Stimulated activated CD4-positive, alpha-beta T cell treated with anti-CD3 and anti-CD28 coated beads, Interleukin-15, amount 100 ng/mL, for 1 hour (primary cell): ENCODE measurements around the gene MRPL49.
"Not testable (repeated sequence)": the region's sequence is repeated elsewhere in the genome, so short reads cannot be mapped to it uniquely, and the experiment has no call there.

ENCODE experiments used
- DNase-seq, 2 donors: peaks; one replicate each; pipeline ENCODE4 v3.0.0-alpha.2; 2020; ENCODE audit warnings: low read depth in 1 of 2, low spot score in 1 of 2

The MRPL49 gene

DNA sequence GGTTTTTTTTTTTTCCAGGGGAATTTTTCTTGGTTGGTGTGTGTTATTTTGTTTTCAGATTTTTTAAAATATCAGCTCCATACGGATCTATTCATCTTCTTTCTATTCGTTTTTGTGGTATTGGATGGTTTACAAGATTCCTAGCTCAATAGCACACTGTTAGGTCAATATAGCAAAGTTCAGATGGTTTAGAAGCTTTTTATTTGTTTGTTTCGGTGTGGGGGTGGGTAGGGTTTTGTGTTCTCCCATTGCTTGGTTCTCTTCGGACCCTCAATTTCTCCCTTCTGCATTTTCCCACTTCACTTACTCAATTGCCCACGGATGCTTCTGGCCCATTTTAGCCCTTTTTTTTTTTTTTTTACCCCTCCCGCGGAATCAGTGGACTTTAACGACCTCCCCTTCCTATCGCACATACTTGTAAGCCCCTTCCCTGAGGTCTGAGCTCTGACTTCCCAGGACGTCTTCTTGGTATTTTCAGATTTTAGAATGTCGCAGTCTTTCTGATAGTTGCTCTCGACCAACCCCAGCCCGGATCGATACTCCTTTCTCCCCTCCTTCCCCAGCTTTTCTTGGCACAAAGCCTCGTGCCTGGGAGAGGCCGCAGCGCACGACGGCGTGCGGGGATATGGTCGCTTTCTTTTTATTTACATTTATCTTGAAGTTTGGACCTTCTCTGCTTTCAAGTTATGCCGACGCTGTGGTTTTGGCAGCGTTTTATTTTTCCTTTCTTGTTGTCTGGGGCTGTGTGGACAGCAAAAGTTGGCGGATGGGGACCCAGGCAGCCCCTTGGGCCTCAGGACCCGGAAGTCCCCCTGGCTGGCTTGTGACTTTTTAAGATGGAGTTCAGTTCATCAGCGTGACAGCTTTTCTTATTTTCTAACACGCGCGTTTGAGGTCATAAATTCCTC, 43.5 kb downstream of the MRPL49 start:
- DNase-seq: no peak

DNA sequence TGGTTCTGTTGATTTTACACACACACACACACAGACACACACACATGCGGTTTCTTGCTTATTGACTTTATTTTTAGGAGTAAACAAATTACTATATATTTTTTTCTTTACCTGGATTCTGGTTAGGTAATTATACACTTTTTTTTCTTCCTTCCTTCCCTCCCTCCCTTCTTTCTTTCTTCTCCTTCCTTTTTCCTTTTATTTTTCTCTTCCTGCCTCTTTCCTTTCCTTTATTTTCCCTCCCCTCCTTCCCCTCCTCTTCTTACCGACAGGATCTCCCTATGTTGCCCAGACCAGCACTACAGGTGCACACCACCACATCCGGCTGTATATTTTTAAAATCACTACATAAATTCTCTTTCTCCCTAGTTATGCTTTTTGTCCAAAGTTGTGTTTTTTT, 44.8 kb downstream of the MRPL49 start:
- no peak for DNase-seq

DNA sequence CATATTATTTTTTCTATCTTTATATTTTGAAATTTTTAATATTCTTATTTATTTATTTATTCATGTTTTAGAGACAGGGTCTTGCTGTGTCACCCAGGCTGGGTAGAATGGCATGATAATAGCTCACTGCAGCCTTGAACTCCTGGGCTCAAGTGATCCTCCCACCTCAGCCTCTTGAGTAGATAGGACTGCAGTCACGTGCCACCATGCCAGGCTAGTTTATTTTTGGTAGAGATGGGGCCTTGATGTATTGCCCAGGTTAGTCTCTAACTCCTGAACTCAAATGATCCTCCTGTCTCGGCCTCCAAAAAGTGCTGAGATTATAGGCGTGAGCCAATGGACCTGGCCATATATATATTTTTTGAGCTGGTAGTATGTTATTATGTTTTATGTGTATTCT, 45.5 kb downstream of the MRPL49 start:
- no peak for DNase-seq

DNA sequence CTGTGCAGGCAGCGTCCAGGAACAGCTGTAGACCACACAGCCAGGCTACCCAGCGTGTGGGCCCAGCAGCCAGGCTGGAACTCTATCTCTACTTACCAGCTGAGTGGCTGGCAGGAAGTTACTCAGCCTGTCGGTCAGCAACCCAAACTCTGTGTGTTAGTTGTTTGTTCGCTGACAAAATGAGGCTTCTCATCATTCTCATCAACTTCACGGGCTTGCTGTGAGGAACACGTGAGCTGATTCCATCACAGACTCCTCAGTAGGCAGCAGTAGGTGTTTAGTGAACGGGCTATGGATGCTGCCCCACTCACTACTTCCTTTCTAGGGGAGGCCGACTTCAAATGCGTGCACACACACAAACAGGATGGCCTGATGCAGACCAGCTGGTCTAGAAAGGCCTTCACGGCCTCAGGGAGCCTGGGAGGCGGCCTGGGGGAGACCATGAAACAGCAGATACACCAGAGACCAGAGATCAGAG, 47.1 kb downstream of the MRPL49 start:
- no peak for DNase-seq

DNA sequence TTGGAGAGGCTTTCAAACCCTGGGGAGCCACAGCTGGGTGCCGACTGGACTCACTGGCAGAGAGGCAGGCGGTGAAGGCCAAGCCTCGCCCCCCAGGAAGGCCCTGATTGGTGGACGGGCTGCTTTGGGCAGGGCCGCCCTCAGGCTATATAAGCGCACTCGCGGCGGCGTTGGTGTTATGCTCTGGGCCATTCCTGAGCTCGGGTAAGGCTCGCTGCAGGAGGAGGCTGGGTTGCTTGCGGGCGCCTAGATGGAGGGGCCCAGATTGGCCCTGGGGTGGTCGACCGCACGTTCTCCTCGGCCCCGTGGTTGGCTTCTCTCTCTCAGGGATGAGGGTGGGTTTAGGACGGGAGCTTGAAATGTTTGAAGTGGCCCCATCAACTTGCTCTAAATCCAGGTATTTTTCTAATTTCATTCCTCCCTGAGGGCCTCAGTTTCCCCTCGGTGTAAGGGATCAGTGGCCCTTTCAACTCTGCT, 48.0 kb downstream of the MRPL49 start, which contains the start of gene SPDYC:
Gene SPDYC, plus strand, starts transcription at position 176 of the 477 bp plus-strand sequence. CDS start 1,125 bp downstream, outside the sequence.
- no peak for DNase-seq

DNA sequence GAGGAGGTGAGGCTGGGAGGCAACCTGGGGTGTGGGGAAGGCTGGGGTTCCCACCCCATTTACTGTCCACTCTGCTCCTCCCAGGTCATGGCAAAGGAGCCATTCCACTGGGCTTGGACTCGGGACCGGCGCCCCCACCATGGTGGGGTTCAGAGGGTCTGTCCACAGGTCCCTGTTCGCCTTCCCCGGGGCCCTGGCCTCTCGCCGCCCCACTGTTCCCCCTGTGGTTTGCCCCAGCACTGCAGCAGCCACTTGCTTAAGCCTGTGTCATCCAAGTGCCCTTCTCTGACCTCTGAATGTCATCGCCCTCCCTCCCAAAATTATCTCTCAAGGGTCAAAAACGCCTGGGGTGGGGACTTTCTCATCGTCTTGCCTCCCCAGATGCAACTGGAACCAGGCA, 50.5 kb downstream of the MRPL49 start:
- DNase-seq: no peak

DNA sequence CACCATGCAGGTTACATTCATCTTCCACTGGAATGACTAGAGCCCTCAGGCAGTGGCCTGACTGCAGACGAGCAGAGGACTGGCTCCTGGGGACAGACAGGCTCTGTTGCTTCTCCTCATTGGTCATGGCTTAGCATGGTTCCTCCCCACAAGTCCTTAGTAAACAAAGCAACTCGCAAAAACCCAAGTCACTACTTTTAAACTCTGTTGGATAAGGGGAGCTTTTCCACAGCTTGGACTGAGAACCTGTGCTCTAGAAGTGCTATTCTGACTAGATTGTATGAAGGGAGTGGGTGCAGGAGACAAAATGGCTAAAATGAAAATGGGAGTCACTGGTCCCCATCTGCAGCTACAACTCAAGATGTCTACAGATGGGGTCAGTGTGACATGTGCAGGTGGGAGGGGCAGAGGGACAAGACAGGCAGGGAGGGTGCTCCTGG, 52.5 kb downstream of the MRPL49 start:
- not testable (repeated sequence) for DNase-seq
